Measurements from ENCODE around the gene SERPINB10.
A peak's percentile ranks its signal among the peaks of the same experiment; 100 is the strongest.

SERPINB10 gene

DNA sequence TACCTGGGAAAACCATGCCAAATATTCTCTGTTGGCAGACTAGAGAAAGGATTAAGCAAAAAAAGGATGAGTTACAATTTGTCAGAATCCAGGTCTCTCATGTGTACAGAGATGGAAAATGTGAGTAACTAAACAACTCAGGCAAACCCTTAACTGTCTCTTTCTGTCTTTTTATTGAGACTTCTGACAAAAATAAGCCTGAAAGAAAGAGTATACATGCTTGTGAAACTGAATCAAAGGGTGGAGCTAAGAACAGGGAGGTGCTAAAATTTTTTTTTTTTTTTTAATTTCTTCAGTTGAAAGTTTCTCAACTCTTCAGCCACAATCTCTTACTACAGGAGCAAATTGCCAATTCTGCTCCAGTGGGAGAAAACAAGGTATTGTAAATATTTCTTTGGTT lies at the start of gene SERPINB10:
Gene SERPINB10, plus strand, starts transcription at position 295 of the 400 bp plus-strand sequence. CDS start 7,553 bp downstream, outside the sequence.
- no peak for ATAC-seq

DNA sequence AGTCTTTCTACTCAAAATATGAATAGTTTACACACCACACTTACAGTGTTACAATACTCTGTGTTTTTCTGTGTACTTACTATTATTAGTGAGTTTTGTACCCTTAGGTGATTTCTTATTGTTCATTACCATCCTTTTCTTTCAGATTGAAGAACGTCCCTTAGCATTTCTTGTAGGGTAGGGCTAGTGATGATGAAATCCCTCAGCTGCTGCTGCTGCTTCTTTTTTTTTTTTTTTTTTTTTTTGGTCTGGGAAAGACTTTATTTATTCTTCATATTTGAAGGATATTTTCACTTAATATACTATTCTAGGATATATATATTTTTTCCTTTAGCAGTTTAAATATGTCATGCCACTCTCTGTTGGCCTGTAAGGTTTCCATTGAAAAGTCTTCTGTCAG lies 49.3 kb upstream of the SERPINB10 start:
- no peak for ATAC-seq

DNA sequence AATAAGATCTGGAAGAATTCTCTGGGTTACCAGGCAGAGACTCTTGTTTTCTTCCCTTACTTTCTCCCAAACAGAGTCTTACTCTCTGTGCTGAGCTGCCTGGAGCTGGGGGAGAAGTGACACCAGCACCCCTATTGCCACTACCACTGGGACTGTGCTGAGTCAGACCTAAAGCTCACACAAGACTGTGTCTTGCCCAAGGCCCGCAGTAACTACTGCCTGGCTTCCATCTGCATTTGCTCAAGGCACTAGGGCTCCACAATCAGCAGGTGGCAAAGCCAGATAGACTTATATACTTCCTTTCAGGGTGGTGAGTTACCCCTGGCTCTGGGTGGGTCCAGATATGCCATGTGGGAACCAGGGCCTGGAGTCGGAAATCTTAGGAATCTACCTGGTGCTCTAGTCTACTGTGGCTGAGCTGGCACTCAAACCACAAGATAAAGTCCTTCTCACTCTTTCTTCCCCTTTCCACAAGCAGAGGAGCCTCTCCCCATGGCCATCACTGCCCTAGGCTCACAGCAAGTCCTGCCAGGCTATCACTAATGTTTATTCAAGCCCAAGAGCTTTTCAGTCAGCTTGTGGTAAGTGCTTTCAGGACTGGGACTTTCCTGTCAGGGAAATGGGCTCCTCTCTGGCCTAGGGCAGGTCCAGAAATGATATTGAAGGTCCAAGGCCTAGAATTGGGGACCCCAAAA lies 47.8 kb upstream of the SERPINB10 start:
- ATAC-seq, result no peak

GRCh38 chr18:63860531-63860930 lies 47.2 kb upstream of the SERPINB10 start:
- no peak for ATAC-seq

DNA sequence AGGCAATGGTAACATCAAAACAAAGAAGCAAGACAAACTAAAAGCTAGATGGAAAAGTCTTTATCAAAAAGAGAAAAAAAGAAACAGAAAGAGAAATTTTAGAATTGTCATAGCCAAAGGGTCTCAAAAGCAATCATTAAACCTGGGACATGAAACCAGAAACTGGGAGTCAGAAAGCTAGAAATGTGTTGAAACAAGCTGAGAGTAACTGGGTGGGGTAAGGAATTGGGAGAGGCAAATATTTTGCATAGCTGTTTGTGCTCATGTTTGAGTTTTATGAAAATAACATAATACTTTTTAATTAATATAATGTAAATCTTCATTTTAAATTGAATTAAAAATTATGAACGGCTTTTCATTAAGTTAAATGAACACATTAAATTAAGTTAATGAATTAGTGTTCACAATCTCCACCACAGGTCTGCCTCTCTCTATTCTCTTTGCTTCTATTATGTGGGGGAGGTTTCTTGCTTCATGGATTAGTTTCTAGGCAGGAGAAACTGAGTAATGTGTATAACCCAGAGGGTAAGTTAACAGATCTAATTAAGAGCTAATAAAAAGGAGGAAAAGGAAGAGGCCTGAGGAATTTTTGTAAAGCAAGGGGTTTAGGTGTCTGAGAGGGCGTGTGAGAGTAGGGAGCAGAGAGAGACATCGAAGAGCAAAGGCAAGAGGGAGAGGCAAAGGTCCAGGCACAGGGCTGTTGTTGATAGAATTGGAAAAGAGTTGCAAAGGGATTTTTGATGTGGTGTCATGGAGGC lies 40.2 kb upstream of the SERPINB10 start:
- no peak for ATAC-seq

DNA sequence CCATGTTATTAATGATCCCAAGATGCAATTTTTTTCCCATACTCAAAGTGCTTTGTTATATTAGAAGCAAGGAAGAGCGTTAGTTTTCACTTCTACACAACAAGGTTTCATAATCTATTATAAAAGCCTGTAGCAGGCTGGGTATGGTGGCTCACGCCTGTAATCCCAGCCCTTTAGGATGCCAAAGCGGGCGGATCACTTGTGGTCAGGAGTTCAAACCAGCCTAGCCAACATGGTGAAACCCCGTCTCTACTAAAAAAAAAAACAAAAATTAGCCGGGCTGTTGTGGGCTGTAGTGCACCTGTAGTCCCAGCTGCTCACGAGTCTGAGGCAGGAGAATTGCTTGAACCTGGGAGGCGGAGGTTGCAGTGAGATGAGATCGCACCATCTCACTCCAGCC lies 39.2 kb upstream of the SERPINB10 start:
- no peak for ATAC-seq

- ATAC-seq, result no peak
Measured at GRCh38 chr18:63869374-63869773, 38.4 kb upstream of the SERPINB10 start.

DNA sequence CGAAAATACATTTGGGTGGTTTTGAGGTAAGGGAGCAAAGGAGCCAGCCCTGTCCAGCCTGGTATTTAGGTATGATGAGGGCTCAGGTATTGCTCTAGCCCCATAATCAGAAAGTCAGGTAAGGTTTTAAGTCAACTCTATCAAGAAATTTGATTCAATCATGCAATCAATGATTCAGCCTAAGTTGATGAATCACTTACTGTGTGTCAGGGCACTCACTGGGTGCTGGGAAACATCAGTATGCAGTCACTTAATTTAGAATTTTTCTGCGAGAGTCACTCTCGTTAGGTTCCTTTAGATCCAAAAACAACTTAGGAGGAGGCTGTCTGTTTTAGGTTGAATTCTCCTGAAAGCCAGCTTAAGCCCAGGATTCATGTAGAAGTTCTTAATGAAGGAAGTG lies 37.9 kb upstream of the SERPINB10 start:
- no peak for ATAC-seq

DNA sequence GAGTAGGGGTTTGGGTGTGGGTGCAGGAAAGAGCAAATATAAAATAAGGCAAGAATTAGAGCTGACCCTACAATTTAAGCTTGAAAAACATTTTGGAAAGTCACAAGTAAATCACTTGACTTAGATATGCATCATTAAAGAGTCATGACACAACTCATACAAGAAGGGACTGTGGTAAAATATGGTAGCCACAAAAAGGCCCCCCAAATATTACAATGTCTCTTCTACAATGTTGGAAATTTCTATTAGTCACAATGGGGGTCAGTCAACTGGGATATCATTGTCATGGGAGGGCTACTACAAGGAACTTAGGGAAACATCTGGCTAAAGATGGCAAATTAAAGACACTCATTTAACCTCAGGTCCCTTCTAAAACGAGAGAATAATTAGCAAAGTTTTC lies 35.9 kb upstream of the SERPINB10 start:
- no peak for ATAC-seq

DNA sequence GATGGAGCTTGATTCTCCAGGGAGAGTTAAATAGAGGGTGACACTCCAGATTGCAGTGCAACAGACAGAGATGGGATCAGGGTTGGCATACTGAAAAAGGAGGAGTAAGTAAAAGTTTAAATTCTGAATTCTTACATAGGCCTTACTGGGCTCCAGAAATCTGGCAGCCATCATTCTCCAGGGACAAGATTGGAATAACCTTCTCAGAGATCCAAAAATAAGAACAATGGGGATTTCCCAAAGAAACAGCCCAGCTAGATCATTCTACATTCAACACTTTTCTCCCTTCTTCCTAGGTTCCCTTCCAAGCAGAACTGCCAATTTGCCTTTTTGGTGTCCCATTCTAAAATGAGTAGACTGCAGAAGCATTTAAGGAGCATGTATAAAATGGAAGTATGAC lies 35.2 kb upstream of the SERPINB10 start:
- no peak for ATAC-seq

- no peak for ATAC-seq
Measured at GRCh38 chr18:63878343-63878742, 29.4 kb upstream of the SERPINB10 start.

GRCh38 chr18:63878925-63879324 lies 28.8 kb upstream of the SERPINB10 start:
- ATAC-seq, result no peak

GRCh38 chr18:63879709-63880108 lies 28.0 kb upstream of the SERPINB10 start:
- ATAC-seq, result no peak

GRCh38 chr18:63881851-63882250 lies 25.9 kb upstream of the SERPINB10 start:
- ATAC-seq, result no peak

DNA sequence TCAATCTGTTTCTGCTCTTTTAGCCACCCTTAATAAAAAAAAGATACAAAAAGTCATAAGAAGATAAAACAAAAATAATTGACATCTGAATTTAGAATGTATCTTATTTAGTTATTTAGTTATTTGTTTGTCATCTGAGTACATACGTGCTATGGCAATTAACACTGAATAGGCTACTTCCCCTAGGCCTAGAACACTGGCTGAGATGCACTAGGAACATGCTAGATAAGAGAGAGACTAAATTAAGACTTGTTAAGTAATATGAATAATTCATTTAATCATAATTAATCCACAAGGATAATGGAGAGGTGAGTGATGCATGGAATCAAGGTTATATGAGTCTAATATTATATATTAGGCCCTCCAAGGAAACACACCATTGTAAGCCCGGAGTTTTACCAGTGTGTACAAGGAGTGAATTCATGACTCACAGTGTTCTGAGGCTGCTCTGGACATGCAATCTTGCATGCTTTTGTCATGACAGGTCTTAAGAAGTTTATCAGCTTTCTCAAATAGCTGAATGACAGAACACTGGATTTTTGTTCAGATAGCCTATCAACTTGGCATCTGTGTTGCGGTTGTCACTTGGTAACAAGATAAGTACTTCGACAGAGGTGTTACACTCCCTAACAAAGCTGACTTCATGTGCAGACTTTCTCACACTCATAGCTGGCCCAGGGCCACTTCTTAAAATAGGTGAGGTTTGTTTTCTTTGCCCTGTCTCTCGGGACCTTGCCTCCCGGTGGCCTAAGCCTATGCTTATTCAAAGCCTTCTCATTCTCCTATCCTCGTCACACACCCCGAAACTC lies 25.2 kb upstream of the SERPINB10 start:
- ATAC-seq, result no peak

GRCh38 chr18:63883617-63884016 lies 24.1 kb upstream of the SERPINB10 start:
- no peak for ATAC-seq

DNA sequence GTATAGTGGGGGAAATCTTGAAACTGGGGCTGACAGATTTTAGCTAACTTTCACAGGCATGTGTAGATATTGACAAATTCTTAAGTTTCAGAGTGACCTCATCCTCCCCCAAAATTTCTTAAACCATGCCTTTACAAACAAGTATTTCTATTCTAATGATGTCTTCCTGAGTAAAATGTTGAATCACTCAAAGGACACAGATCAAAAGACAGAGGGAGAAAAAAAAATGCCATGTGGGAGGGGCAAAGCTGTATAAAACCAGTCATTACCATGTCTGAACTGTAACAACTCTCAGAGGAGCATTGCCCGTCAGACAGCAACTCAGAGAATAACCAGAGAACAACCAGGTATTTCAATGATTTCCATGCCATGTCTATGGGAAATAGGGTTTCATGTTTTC lies 20.3 kb upstream of the SERPINB10 start, which contains the start of gene SERPINB2:
Gene SERPINB2, plus strand, starts transcription at position 282 of the 400 bp plus-strand sequence. CDS start 3,740 bp downstream, outside the sequence.
- ATAC-seq, result peak in 1 of 2 donors; percentile 10

- no peak for ATAC-seq
Measured at GRCh38 chr18:63888470-63889190, 19.1 kb upstream of the SERPINB10 start.

DNA sequence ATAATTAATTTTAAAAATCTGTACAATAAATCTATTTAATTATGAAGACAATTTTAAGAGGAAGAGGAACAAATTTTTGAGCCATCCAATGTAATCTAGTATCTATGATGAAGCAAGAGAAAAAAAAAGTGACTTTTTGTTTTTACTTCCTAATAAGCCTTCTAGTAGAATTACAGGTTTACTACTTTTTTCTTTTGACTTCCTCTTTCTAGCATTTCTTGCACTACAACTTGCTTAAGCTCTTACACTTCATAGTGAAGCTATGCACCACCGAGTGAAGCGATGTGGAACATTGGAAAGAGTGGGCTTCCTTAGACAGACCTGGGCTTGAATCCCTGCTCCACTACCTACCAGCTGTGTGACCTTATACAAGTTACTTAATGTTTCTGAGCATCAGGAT lies 18.1 kb upstream of the SERPINB10 start:
- ATAC-seq, result no peak

DNA sequence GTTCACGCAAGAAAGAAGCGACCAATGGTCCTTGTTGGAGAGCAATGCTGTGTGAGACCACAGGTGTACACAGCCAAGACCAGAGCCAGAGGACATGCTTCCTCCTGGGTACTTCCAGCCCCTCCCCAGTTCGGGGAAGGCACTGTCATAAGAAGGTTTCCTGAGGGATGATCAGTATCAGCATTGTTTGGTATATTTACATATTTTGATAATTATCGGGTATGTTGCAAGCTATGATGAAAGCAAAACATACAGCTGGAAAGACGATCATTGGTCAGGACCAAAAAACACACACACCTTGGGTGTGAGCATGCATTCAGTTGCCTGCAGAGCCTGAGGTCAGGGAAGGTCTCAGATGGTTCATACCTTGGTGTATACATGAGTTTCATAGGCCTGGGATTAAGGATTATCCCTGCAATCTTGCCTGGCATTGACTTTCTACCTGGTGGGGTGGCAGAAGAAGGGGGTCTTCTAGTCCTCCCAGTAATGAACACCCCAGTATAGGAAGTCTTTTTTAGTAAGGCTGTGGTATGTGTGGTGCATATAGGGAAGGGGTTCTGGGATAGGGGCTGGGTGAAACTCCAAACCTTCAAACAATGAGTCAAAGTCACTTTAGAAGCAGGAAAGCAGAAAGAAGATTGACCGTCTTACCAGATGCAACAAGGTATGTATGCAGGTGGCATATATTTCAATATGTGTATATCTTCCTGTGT lies 17.4 kb upstream of the SERPINB10 start:
- ATAC-seq, result no peak

GRCh38 chr18:63890950-63891304 lies 16.8 kb upstream of the SERPINB10 start:
- no peak for ATAC-seq

DNA sequence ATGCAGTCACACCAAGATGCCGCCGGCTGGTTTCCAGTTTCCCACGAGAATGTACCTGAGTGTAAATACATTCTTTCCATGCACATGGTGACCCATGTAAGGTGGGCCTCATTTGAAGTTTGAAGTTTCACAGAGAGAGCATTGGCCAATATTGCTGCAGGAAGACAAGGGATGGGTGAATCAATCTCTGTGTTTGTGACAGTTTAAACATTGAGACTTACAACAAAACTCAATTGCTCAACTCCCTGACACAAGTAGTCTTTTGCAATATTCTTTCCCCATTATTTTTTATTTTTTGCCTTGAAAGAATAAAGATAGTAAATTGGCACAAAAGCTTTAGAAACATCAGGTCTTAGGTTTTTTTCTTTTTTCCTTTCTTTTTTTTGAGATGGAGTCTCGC lies 15.2 kb upstream of the SERPINB10 start:
- no peak for ATAC-seq

Data from activated CD4-positive, CD25-positive, alpha-beta regulatory T cell treated with anti-CD3 and anti-CD28 coated beads, Interleukin-2, amount 50 U/mL, for 24 hours (primary cell).